Measurements from ENCODE around the gene TAAR5. TPM values are rescaled to one million over a fixed set of nuclear protein-coding genes. Genes with fewer than 3 reads are reported as not detected.
"Not testable (repeated sequence)": the region's sequence is repeated elsewhere in the genome, so short reads cannot be mapped to it uniquely, and the experiment has no call there.

The TAAR5 gene
- total RNA-seq, 2 donors from 2014 or later = not detected

DNA sequence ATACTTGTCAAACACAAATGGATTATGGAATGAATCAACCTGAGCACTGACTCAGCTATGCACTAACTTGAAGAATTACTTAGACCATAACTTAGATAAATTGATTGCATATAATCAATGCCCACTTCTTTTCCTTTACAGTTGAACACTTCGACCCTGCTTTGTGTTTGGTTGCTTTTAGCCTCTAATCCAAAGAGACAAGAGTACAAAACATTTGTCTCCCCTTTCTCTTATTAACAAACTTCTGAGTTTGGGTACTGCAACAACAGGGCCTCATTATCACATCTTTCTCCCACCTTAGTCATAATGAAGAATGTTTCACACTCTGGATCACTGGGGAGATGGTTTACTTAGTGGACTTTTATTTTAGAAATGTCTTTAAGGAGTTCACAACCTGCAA lies 22.0 kb downstream of the TAAR5 start:
- intact Hi-C loops (cut with DNase I) = no loop called here
- Histone ChIP-seq H3K4me1 (replicated peaks) (no peaks in the 10 kb centered on the region), H3K9me3 (no peaks in the 10 kb centered on the region), H3K27ac (no peak overlapping the region), H3K27me3 (replicated peaks; ENCODE audit: insufficient read depth) (peaks cover 3% of the 10 kb centered on the region), H3K4me3 (no peak overlapping the region), H3K36me3 (no peaks in the 10 kb centered on the region)
- no peak for DNase-seq (ENCODE audit: low spot score)
- no peak for TF ChIP-seq POLR2A (IDR thresholded peaks at IDR 0.05)
- TF ChIP-seq, protein P1, sequence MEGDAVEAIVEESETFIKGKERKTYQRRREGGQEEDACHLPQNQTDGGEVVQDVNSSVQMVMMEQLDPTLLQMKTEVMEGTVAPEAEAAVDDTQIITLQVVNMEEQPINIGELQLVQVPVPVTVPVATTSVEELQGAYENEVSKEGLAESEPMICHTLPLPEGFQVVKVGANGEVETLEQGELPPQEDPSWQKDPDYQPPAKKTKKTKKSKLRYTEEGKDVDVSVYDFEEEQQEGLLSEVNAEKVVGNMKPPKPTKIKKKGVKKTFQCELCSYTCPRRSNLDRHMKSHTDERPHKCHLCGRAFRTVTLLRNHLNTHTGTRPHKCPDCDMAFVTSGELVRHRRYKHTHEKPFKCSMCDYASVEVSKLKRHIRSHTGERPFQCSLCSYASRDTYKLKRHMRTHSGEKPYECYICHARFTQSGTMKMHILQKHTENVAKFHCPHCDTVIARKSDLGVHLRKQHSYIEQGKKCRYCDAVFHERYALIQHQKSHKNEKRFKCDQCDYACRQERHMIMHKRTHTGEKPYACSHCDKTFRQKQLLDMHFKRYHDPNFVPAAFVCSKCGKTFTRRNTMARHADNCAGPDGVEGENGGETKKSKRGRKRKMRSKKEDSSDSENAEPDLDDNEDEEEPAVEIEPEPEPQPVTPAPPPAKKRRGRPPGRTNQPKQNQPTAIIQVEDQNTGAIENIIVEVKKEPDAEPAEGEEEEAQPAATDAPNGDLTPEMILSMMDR (IDR thresholded peaks at IDR 0.05) = no peak
- no peak for TF ChIP-seq POLR2AphosphoS5 (IDR thresholded peaks at IDR 0.05)
- 89% methylated on average over 1 of the region's 1 CpG for WGBS

DNA sequence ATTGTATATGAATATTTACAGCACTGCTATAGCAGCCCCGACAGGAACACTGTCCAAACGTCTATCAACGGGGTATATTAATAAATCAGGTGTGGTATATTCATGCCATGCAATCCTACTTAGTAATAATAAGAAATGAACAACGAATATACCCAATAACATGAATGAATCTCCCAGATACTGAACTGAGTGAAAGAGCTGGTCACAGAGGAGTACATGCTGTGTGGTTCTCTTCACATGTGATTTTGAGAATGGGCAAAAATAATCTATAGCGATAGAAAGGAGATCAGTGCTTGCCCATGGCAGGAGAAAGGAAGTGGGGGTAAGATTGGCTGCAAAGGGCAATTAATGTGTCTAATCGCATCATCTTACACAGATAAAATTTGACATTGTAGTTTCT lies 23.1 kb downstream of the TAAR5 start:
- intact Hi-C loops (cut with DNase I) = no loop called here
- H3K36me3 ChIP-seq = no peaks in the 10 kb centered on the region
- H3K4me3 ChIP-seq = no peak overlapping the region
- H3K27me3 ChIP-seq (replicated peaks; ENCODE audit: insufficient read depth) = peaks cover 3% of the 10 kb centered on the region
- TF ChIP-seq, protein P1 (IDR thresholded peaks at IDR 0.05) = no peak
- no peak for TF ChIP-seq POLR2AphosphoS5 (IDR thresholded peaks at IDR 0.05)
- no peak for TF ChIP-seq POLR2A (IDR thresholded peaks at IDR 0.05)
- WGBS = 94% methylated on average over 6 of the region's 6 CpGs
- no peak for DNase-seq (ENCODE audit: low spot score)
- H3K4me1 ChIP-seq (replicated peaks) = no peaks in the 10 kb centered on the region
- H3K27ac ChIP-seq = no peak overlapping the region
- H3K9me3 ChIP-seq = no peaks in the 10 kb centered on the region

DNA sequence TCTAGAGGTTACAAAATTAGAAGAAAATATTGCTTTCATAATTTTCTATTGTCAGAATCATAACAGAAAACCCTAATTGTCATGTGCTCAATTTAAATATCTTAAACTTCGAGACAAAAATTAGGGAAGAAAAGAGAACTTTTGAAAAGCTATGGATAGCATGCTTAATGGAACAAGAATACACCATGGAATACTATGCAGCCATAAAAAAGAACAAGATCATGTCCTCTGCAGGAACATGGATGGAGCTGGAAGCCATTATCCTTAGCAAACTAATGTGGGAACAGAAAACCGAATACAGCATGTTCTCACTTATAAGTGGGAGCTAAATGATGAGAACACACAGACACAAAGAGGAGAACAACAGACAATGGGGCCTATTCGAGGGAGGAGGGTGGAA lies 29.5 kb downstream of the TAAR5 start:
- H3K27ac ChIP-seq; H3K4me3 ChIP-seq; H3K27me3 ChIP-seq (replicated peaks; ENCODE audit: insufficient read depth); H3K4me1 ChIP-seq (replicated peaks); H3K36me3 ChIP-seq; H3K9me3 ChIP-seq; intact Hi-C loops (cut with DNase I); DNase-seq (ENCODE audit: low spot score): not testable (repeated sequence)
- 88% methylated on average over 3 of the region's 3 CpGs for WGBS

DNA sequence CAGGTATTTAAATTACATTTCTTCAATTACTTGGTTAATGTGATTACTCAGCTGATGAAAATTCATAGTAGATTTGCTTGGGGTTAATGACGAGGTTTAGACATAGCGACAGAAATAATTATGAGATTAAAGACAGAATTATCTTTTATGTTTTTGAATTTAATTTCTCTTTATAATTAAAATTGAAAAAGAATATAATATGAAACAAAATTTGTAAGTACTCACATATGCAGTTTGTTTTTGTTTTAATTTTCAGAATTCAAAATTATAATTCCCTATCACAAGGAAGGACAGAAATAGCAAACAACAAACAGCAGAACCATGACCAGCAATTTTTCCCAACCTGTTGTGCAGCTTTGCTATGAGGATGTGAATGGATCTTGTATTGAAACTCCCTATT lies 37.2 kb downstream of the TAAR5 start, which contains the start of gene TAAR8:
Gene TAAR8, plus strand, starts transcription at position 301 of the 400 bp plus-strand sequence. Its CDS starts 21 bp downstream, at position 322.
- DNase-seq (ENCODE audit: low spot score) = no peak
- Histone ChIP-seq H3K4me1 (replicated peaks) (no peaks in the 10 kb centered on the region), H3K4me3 (no peak within 1 kb of the TSS), H3K9me3 (no peaks in the 10 kb centered on the region), H3K27ac (no peak within 1 kb of the TSS), H3K27me3 (replicated peaks; ENCODE audit: insufficient read depth) (peaks cover 3% of the 10 kb centered on the region), H3K36me3 (no peaks in the 10 kb centered on the region)
- 92% methylated on average over 2 of the region's 2 CpGs for WGBS
- TF ChIP-seq POLR2AphosphoS5 (IDR thresholded peaks at IDR 0.05) = no peak
- no peak for TF ChIP-seq POLR2A (IDR thresholded peaks at IDR 0.05)
- TF ChIP-seq, protein P1 (IDR thresholded peaks at IDR 0.05) = no peak
- intact Hi-C loops (cut with DNase I) = no loop called here

DNA sequence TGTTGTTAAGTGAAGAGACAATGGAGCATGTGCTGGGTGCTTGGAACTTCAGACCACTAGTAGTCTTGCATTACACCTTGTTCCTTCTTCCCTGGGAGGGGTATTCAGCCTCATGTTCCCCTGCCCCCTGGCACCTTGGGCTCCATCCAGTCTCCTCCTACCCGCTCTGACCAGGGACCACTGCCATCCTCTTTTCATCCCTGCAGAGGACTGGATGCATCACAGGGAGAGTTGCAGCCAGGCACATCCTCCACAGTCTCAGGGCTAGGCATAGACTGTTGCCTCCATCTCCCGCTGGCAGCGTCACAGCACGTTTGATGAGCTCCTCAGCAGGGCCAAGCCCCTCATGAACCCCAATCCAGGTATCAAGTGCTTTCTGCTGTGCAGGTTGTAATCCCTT lies 38.3 kb downstream of the TAAR5 start:
- TF ChIP-seq, protein P1 (IDR thresholded peaks at IDR 0.05) = no peak
- TF ChIP-seq POLR2A (IDR thresholded peaks at IDR 0.05) = no peak
- no peak for TF ChIP-seq POLR2AphosphoS5 (IDR thresholded peaks at IDR 0.05)
- no peak for DNase-seq (ENCODE audit: low spot score)
- Histone ChIP-seq H3K36me3 (no peaks in the 10 kb centered on the region), H3K4me1 (replicated peaks) (no peaks in the 10 kb centered on the region), H3K27ac (no peak overlapping the region), H3K9me3 (no peaks in the 10 kb centered on the region), H3K4me3 (no peak overlapping the region), H3K27me3 (replicated peaks; ENCODE audit: insufficient read depth) (peaks cover under 1% of the 10 kb centered on the region)
- intact Hi-C loops (cut with DNase I) = no loop called here
- WGBS = 86% methylated on average over 4 of the region's 4 CpGs

Measured in prostate gland (tissue), 2 donors.